ENCODE data around the gene NPAS3.

Gene NPAS3

GRCh38 chr14:33017016-33017415, 78.3 kb downstream of the NPAS3 start:
- DNase-seq: no peak

GRCh38 chr14:33019346-33019745, 80.7 kb downstream of the NPAS3 start:
- DNase-seq: no peak

GRCh38 chr14:33026850-33027430, 88.3 kb downstream of the NPAS3 start:
- peak; percentile 76 for DNase-seq

GRCh38 chr14:33029511-33029910, 90.8 kb downstream of the NPAS3 start:
- DNase-seq: no peak

GRCh38 chr14:33030386-33030785, 91.7 kb downstream of the NPAS3 start:
- no peak for DNase-seq

- DNase-seq: no peak
Measured at GRCh38 chr14:33035416-33036194, 96.9 kb downstream of the NPAS3 start.

GRCh38 chr14:33039311-33039710, 100.6 kb downstream of the NPAS3 start:
- DNase-seq: no peak

- DNase-seq: no peak
Measured at GRCh38 chr14:33040372-33041140, 101.9 kb downstream of the NPAS3 start.

GRCh38 chr14:33042591-33042990, 103.9 kb downstream of the NPAS3 start:
- no peak for DNase-seq

GRCh38 chr14:33045760-33046159, 107.1 kb downstream of the NPAS3 start:
- DNase-seq: no peak

GRCh38 chr14:33052943-33053342, 114.3 kb downstream of the NPAS3 start:
- no peak for DNase-seq

GRCh38 chr14:33056213-33056612, 117.5 kb downstream of the NPAS3 start:
- no peak for DNase-seq

- DNase-seq: no peak
Measured at GRCh38 chr14:33057585-33057984, 118.9 kb downstream of the NPAS3 start.

GRCh38 chr14:33061667-33062325, 123.1 kb downstream of the NPAS3 start:
- DNase-seq: no peak

- no peak for DNase-seq
Measured at GRCh38 chr14:33062476-33062875, 123.8 kb downstream of the NPAS3 start.

GRCh38 chr14:33062881-33063280, 124.2 kb downstream of the NPAS3 start:
- DNase-seq: no peak

GRCh38 chr14:33063521-33063920, 124.8 kb downstream of the NPAS3 start:
- DNase-seq: no peak

GRCh38 chr14:33065634-33066033, 127.0 kb downstream of the NPAS3 start:
- DNase-seq: no peak

- no peak for DNase-seq
Measured at GRCh38 chr14:33068040-33068439, 129.4 kb downstream of the NPAS3 start.

GRCh38 chr14:33068626-33069025, 129.9 kb downstream of the NPAS3 start:
- DNase-seq: no peak

- DNase-seq: no peak
Measured at GRCh38 chr14:33070475-33070874, 131.8 kb downstream of the NPAS3 start.

GRCh38 chr14:33073023-33073422, 134.3 kb downstream of the NPAS3 start:
- no peak for DNase-seq

GRCh38 chr14:33081259-33081658, 142.6 kb downstream of the NPAS3 start:
- no peak for DNase-seq
